ENCODE measurements around the gene CST9. TPM values are rescaled to one million over a fixed set of nuclear protein-coding genes. Genes with fewer than 3 reads are reported as not detected.

CST9 gene
- total RNA-seq, 1 experiment from 2014 or later, result not detected

- H3K36me3 ChIP-seq (ENCODE audit: control insufficient read depth in 1 of 2, insufficient read depth in 2 of 2, low read length in 2 of 2), result no peaks in the 10 kb centered on the region
- no peak overlapping the region for H3K4me2 ChIP-seq (ENCODE audit: low read length)
- RAD21 ChIA-PET (ENCODE audit: low non-redundant PET in 1 of 2, low total read pairs in 2 of 2, uncharacterized antibody in 2 of 2, unreplicated experiment in 2 of 2), result no interaction called here
- intact Hi-C loops (cut with micrococcal nuclease), result no loop called here
- H3K9ac ChIP-seq (ENCODE audit: low read length), result no peak overlapping the region
- ATAC-seq, result no peak
- no peak overlapping the region for H2AFZ ChIP-seq (ENCODE audit: low read depth, low read length, poor library complexity, severe bottlenecking)
- no peaks in the 10 kb centered on the region for H3K9me2 ChIP-seq (ENCODE audit: insufficient read depth)
- CTCF ChIA-PET, result no interaction called here
- H3K27me3 ChIP-seq (ENCODE audit: insufficient read depth, low read length), result peaks cover 6% of the 10 kb centered on the region; the same call in 1 of the 2 replicates
- H3K9me3 ChIP-seq (ENCODE audit: control insufficient read depth in 1 of 2, insufficient read depth in 1 of 2, low read depth in 1 of 2, low read length in 2 of 2), result no peaks in the 10 kb centered on the region
- H3K27ac ChIP-seq (ENCODE audit: low read depth, low read length), result no peak overlapping the region
- no peaks in the 10 kb centered on the region for H4K20me1 ChIP-seq (ENCODE audit: insufficient read depth)
- POLR2A ChIA-PET, result no interaction called here
- TF ChIP-seq MAX (IDR thresholded peaks at IDR 0.05) (no peak), POLR2AphosphoS5 (IDR thresholded peaks at IDR 0.05; ENCODE audit: low read depth, low read length) (no peak), POLR2A (IDR thresholded peaks at IDR 0.05; ENCODE audit: borderline replicate concordance, extremely low read depth, insufficient read depth, insufficient read length) (no peak), YY1 (IDR thresholded peaks at IDR 0.05; ENCODE audit: extremely low read depth, insufficient replicate concordance, low read depth, low read length) (no peak), FOSL1 (IDR thresholded peaks at IDR 0.05; ENCODE audit: low read depth) (no peak), ZFX (IDR thresholded peaks at IDR 0.05) (no peak), CEBPB (IDR thresholded peaks at IDR 0.05; ENCODE audit: low read depth) (no peak), SRF (IDR thresholded peaks at IDR 0.05; ENCODE audit: low read depth) (no peak)
- no peak overlapping the region for H3K4me3 ChIP-seq (replicated peaks in 1 of 2; ENCODE audit: low read depth in 1 of 2, low read length in 2 of 2)
- no peaks in the 10 kb centered on the region for H3K79me2 ChIP-seq (ENCODE audit: insufficient read depth, low read length)
- no TSS peak for BruUV-seq (replicated peaks)
- no peak for DNase-seq (ENCODE audit: low read depth, low spot score)
- no peaks in the 10 kb centered on the region for H3K4me1 ChIP-seq (ENCODE audit: control insufficient read depth in 1 of 2, insufficient read depth in 2 of 2, low read length in 2 of 2)
These were observed 20.3 kb downstream of the CST9 start for GRCh38 chr20:23585449-23585807.

- H3K79me2 ChIP-seq (ENCODE audit: insufficient read depth, low read length), result no peaks in the 10 kb centered on the region
- no peaks in the 10 kb centered on the region for H4K20me1 ChIP-seq (ENCODE audit: insufficient read depth)
- no peaks in the 10 kb centered on the region for H3K36me3 ChIP-seq (ENCODE audit: control insufficient read depth in 1 of 2, insufficient read depth in 2 of 2, low read length in 2 of 2)
- no peaks in the 10 kb centered on the region for H3K4me1 ChIP-seq (ENCODE audit: control insufficient read depth in 1 of 2, insufficient read depth in 2 of 2, low read length in 2 of 2)
- POLR2A ChIA-PET, result no interaction called here
- H3K27me3 ChIP-seq (ENCODE audit: insufficient read depth, low read length), result peaks cover 8% of the 10 kb centered on the region; the same call in 1 of the 2 replicates
- no peak overlapping the region for H2AFZ ChIP-seq (ENCODE audit: low read depth, low read length, poor library complexity, severe bottlenecking)
- RAD21 ChIA-PET (ENCODE audit: low non-redundant PET in 1 of 2, low total read pairs in 2 of 2, uncharacterized antibody in 2 of 2, unreplicated experiment in 2 of 2), result no interaction called here
- ATAC-seq (no peak), DNase-seq (ENCODE audit: low read depth, low spot score) (no peak)
- H3K4me3 ChIP-seq (replicated peaks in 1 of 2; ENCODE audit: low read depth in 1 of 2, low read length in 2 of 2), result no peak overlapping the region
- H3K9me2 ChIP-seq (ENCODE audit: insufficient read depth), result no peaks in the 10 kb centered on the region
- intact Hi-C loops (cut with micrococcal nuclease), result no loop called here
- no peak overlapping the region for H3K27ac ChIP-seq (ENCODE audit: low read depth, low read length)
- TF ChIP-seq EZH2phosphoT487 (IDR thresholded peaks at IDR 0.05; ENCODE audit: borderline replicate concordance), result no peak
- TF ChIP-seq RAD21 (IDR thresholded peaks at IDR 0.05; ENCODE audit: low read depth), result peak; percentile 23; the same call in 1 of the 2 replicates
- H3K4me2 ChIP-seq (ENCODE audit: low read length), result no peak overlapping the region
- H3K9me3 ChIP-seq (ENCODE audit: control insufficient read depth in 1 of 2, insufficient read depth in 1 of 2, low read depth in 1 of 2, low read length in 2 of 2), result no peaks in the 10 kb centered on the region
- BruUV-seq (replicated peaks), result no TSS peak
- CTCF ChIA-PET, result interaction anchor here (0.7 kb wide), 1 partner anchor 138 kb away, joined by 3 read pairs; no protein-coding TSS in a partner anchor
- H3K9ac ChIP-seq (ENCODE audit: low read length), result no peak overlapping the region
These were observed 21.1 kb downstream of the CST9 start for GRCh38 chr20:23584434-23585199.

Measured in HCT116 (cell line).